ENCODE measurements around the gene SUGCT.

DNA sequence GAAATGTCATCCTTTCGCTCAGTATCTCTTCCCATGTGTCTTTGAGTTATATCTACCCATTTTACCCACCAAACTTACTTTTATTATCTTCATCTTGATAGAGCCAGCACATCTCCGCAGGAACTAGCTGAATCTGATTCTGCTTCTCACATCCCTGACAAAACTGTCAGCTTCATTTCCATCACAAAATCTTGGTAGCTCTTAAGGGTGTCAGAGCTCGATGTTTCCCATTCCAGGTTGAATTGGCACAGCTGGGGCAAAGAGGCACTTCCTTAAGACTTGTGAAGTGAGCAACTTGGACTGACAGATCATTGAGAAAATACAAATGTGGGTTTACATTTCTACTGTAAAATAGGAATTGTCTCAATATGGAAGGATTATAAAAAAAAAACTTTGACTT, 434.5 kb downstream of the SUGCT start:
- no peak for TF ChIP-seq PHF21A (CRISPR knock-in tag; IDR thresholded peaks at IDR 0.05)
- TF ChIP-seq, protein P1, sequence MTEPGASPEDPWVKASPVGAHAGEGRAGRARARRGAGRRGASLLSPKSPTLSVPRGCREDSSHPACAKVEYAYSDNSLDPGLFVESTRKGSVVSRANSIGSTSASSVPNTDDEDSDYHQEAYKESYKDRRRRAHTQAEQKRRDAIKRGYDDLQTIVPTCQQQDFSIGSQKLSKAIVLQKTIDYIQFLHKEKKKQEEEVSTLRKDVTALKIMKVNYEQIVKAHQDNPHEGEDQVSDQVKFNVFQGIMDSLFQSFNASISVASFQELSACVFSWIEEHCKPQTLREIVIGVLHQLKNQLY (CRISPR knock-in tag; IDR thresholded peaks at IDR 0.05), result no peak
- no peak for TF ChIP-seq RFX5 (IDR thresholded peaks at IDR 0.05; ENCODE audit: low read depth, low read length)
- no peak for TF ChIP-seq ZNF570 (CRISPR knock-in tag; IDR thresholded peaks at IDR 0.05; ENCODE audit: borderline replicate concordance)
- no peak for TF ChIP-seq NPAS2 (CRISPR knock-in tag; IDR thresholded peaks at IDR 0.05; ENCODE audit: borderline replicate concordance)
- no peak for TF ChIP-seq HOXA9 (CRISPR knock-in tag; IDR thresholded peaks at IDR 0.05; ENCODE audit: borderline replicate concordance)
- no peak for TF ChIP-seq NR2C2 (CRISPR knock-in tag; IDR thresholded peaks at IDR 0.05; ENCODE audit: borderline replicate concordance)
- TF ChIP-seq ZNF747 (CRISPR knock-in tag; IDR thresholded peaks at IDR 0.05; ENCODE audit: borderline replicate concordance), result no peak
- no peak for TF ChIP-seq RELA (CRISPR knock-in tag; IDR thresholded peaks at IDR 0.05)
- TF ChIP-seq, protein P2, sequence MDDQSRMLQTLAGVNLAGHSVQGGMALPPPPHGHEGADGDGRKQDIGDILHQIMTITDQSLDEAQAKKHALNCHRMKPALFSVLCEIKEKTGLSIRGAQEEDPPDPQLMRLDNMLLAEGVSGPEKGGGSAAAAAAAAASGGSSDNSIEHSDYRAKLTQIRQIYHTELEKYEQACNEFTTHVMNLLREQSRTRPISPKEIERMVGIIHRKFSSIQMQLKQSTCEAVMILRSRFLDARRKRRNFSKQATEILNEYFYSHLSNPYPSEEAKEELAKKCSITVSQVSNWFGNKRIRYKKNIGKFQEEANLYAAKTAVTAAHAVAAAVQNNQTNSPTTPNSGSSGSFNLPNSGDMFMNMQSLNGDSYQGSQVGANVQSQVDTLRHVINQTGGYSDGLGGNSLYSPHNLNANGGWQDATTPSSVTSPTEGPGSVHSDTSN (CRISPR knock-in tag; IDR thresholded peaks at IDR 0.05; ENCODE audit: borderline replicate concordance), result no peak
